SK-N-SH (cell line): ENCODE data around the gene ZNF81. TPM values are rescaled to one million over a fixed set of nuclear protein-coding genes. Genes with fewer than 3 reads are reported as not detected.

Source experiments
- CTCF ChIA-PET: fragments of 300-600, 350-600 bp; formaldehyde crosslinking; extraction: SDS; loops from one replicate; lab custom pipeline; 2021; lab: Yijun Ruan, JAX
- POLR2A ChIA-PET: fragments of 350-600 bp; sonication (Branson Sonifier 250); formaldehyde crosslinking; extraction: SDS; loops from one replicate; lab custom pipeline; 2020; ENCODE audit warnings: antibody characterized with exemption, inconsistent platforms; lab: Yijun Ruan, JAX
- DNase-seq: peaks from one replicate; pipeline ENCODE4 v3.0.0; 2012
- H2AFZ ChIP-seq: fragments of 200-600 bp; sonication (generic); 2 replicates; pipeline ENCODE4 v1.8.1; 2016; ENCODE audit warnings: antibody characterized with exemption, mild to moderate bottlenecking, low read depth
- H3F3A ChIP-seq: fragments of 200-600 bp; sonication (generic); replicated peaks from 2 replicates; pipeline ENCODE3; 2016; ENCODE audit warnings: antibody characterized with exemption, mild to moderate bottlenecking; ENCODE audit not compliant: insufficient read depth
- H3K27ac ChIP-seq, 2 experiments: fragments of 200-500 bp in 1 of 2; fragments of 200-600 bp in 1 of 2; sonication (Bioruptor generic) in 1 of 2; sonication (generic), shearing (Covaris generic) in 1 of 2; 2 replicates each; pipeline versions ENCODE4 v1.5.1 to v1.6.1; 2014 to 2016; ENCODE audit warnings: low read depth in 2 of 2, inconsistent platforms in 1 of 2, low read length in 1 of 2, mild to moderate bottlenecking in 1 of 2, mixed read lengths in 1 of 2
- H3K27me3 ChIP-seq: fragments of 200-600 bp; sonication (generic), shearing (Covaris generic); 2 replicates; pipeline ENCODE4 v1.6.1; 2016; ENCODE audit warnings: mixed run types; ENCODE audit not compliant: insufficient read depth
- H3K36me3 ChIP-seq, 2 experiments: fragments of 200-500 bp in 1 of 2; fragments of 200-600 bp in 1 of 2; sonication (Bioruptor generic) in 1 of 2; sonication (generic) in 1 of 2; replicated peaks in 1 of 2; 2 replicates each; pipeline versions ENCODE3 to v1.5.1; 2014 to 2016; ENCODE audit warnings: low read length in 1 of 2, mild to moderate bottlenecking in 1 of 2; ENCODE audit not compliant: insufficient read depth in 2 of 2, control insufficient read depth in 1 of 2
- H3K4me1 ChIP-seq, 2 experiments: fragments of 200-500 bp in 1 of 2; fragments of 200-600 bp in 1 of 2; sonication (Bioruptor generic) in 1 of 2; sonication (generic), shearing (Covaris generic) in 1 of 2; 2 replicates each; pipeline versions ENCODE4 v1.5.1 to v1.6.1; 2014 to 2016; ENCODE audit warnings: low read depth in 1 of 2, low read length in 1 of 2, mixed run types in 1 of 2; ENCODE audit not compliant: insufficient read depth in 2 of 2, control insufficient read depth in 1 of 2
- H3K4me2 ChIP-seq: fragments of 200-600 bp; sonication (generic), shearing (Covaris generic); 2 replicates; pipeline ENCODE4 v1.6.1; 2017; ENCODE audit warnings: mixed run types
- H3K4me3 ChIP-seq, 2 experiments: fragments of 200-500 bp in 1 of 2; fragments of 200-600 bp in 1 of 2; sonication (Bioruptor generic) in 1 of 2; sonication (generic), shearing (Covaris generic) in 1 of 2; 2 replicates each; pipeline versions ENCODE4 v1.5.1 to v1.8.1; 2014 to 2016; ENCODE audit warnings: low read depth in 2 of 2, inconsistent platforms in 1 of 2, low read length in 1 of 2, mild to moderate bottlenecking in 1 of 2, mixed read lengths in 1 of 2, moderate library complexity in 1 of 2
- H3K79me2 ChIP-seq: fragments of 200-600 bp; sonication (generic); 2 replicates; pipeline ENCODE4 v1.8.1; 2017; ENCODE audit warnings: mild to moderate bottlenecking; ENCODE audit not compliant: insufficient read depth
- H3K9ac ChIP-seq: fragments of 200-600 bp; sonication (generic); 2 replicates; pipeline ENCODE4 v1.6.1; 2017; ENCODE audit warnings: mixed run types
- H3K9me2 ChIP-seq: fragments of 200-600 bp; sonication (generic); 2 replicates; pipeline ENCODE4 v1.6.1; 2017; ENCODE audit warnings: mixed run types
- H3K9me3 ChIP-seq: fragments of 200-600 bp; sonication (generic); 2 replicates; pipeline ENCODE4 v1.6.1; 2017; ENCODE audit warnings: mixed run types, mild to moderate bottlenecking, moderate library complexity
- H4K20me1 ChIP-seq: fragments of 200-600 bp; sonication (generic); 2 replicates; pipeline ENCODE4 v1.6.1; 2017; ENCODE audit warnings: mild to moderate bottlenecking, mixed run types; ENCODE audit not compliant: insufficient read depth
- ELF1 ChIP-seq: IDR thresholded peaks from 2 replicates; pipeline ENCODE4 v1.4.0; 2012
- FOSL2 ChIP-seq: IDR thresholded peaks from 2 replicates; pipeline ENCODE4 v1.4.0; 2012; ENCODE audit warnings: low read depth, mild to moderate bottlenecking, moderate library complexity, borderline replicate concordance
- GABPA ChIP-seq: IDR thresholded peaks from 2 replicates; pipeline ENCODE4 v1.4.0; 2012; ENCODE audit warnings: low read depth, mild to moderate bottlenecking
- GATA2 ChIP-seq: sonication (generic); formaldehyde crosslinking; IDR thresholded peaks from 2 replicates; pipeline ENCODE4 v1.5.0; 2020; ENCODE audit warnings: mild to moderate bottlenecking, missing genetic modification reagents
- MXI1 ChIP-seq: IDR thresholded peaks from 2 replicates; pipeline ENCODE4 v1.6.1; 2012; ENCODE audit warnings: mild to moderate bottlenecking, low read depth, low read length, improper control_type of control experiment
- RXRA ChIP-seq: IDR thresholded peaks from 2 replicates; pipeline ENCODE4 v1.4.0; 2012; ENCODE audit warnings: low read depth, mild to moderate bottlenecking, borderline replicate concordance
- SMC3 ChIP-seq: IDR thresholded peaks from 2 replicates; pipeline ENCODE4 v1.6.1; 2012; ENCODE audit warnings: low read depth, low read length, improper control_type of control experiment
- TAF1 ChIP-seq: IDR thresholded peaks from 2 replicates; pipeline ENCODE4 v1.6.1; 2012; ENCODE audit warnings: low read depth, mild to moderate bottlenecking, low read length, moderate library complexity, borderline replicate concordance
- TEAD4 ChIP-seq: IDR thresholded peaks from 2 replicates; pipeline ENCODE4 v1.4.0; 2012; ENCODE audit warnings: mild to moderate bottlenecking, borderline replicate concordance; ENCODE audit not compliant: insufficient read depth
- WGBS: methylation state at CpG from one replicate; pipeline ENCODE4 v1.1.6; 2017; ENCODE audit warnings: low lambda C conversion rate; 5-methylcytosine and 5-hydroxymethylcytosine counted together
- polyA plus RNA-seq, 3 experiments: library from polyadenylated mRNA; depleted of rRNA; stranded (reverse); fragments of >200 nt; gene quantifications; 2 replicates each; pipeline ENCODE4 v1.2.3, GENCODE V29; 2012
- TF ChIP-seq, protein P1 (sequence below): IDR thresholded peaks from 2 replicates; pipeline ENCODE4; 2012
- TF ChIP-seq, protein P2 (sequence below): fragments of 150-350 bp; IDR thresholded peaks from 2 replicates; pipeline ENCODE4 v1.6.1; 2017; ENCODE audit warnings: antibody characterized with exemption, low read length, low read depth, borderline replicate concordance
- TF ChIP-seq, protein P3 (sequence below): fragments of 150-350 bp; IDR thresholded peaks from 2 replicates; pipeline ENCODE4 v1.6.1; 2016; ENCODE audit warnings: mild to moderate bottlenecking, low read depth, low read length

The ZNF81 gene
- polyA plus RNA-seq, 1 of the 3 experiments (the other 2 are of a cell fraction) = 3.5 TPM

GRCh38 chrX:47864300-47864699 is 27.6 kb downstream of the ZNF81 start:
- Histone ChIP-seq H2AFZ (no peak overlapping the region), H3K27ac (no peak overlapping the region)
- TF ChIP-seq ELF1 = no peak
- no peak for TF ChIP-seq MXI1
- TF ChIP-seq, protein P1, sequence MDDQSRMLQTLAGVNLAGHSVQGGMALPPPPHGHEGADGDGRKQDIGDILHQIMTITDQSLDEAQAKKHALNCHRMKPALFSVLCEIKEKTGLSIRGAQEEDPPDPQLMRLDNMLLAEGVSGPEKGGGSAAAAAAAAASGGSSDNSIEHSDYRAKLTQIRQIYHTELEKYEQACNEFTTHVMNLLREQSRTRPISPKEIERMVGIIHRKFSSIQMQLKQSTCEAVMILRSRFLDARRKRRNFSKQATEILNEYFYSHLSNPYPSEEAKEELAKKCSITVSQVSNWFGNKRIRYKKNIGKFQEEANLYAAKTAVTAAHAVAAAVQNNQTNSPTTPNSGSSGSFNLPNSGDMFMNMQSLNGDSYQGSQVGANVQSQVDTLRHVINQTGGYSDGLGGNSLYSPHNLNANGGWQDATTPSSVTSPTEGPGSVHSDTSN = no peak
- TF ChIP-seq RXRA = no peak
- TF ChIP-seq, all 33 proteins: peak for 0
- WGBS = 100% methylated on average over 3 of the region's 3 CpGs
- ChIA-PET POLR2A (no interaction called here), CTCF (interaction anchor here (0.7 to 1.3 kb wide), 4 partner anchors 11 to 163 kb away, joined by 3 to 8 read pairs (median 4); no protein-coding TSS in a partner anchor)
- no peaks in the 10 kb centered on the region for H3K9me2 ChIP-seq
- H3K4me1 ChIP-seq = no peaks in the 10 kb centered on the region
- H3K36me3 ChIP-seq = peaks cover 4 to 11% of the 10 kb centered on the region in 2 experiments
- H3K4me3 ChIP-seq = no peak overlapping the region
- no peak for DNase-seq
- H3K9ac ChIP-seq = no peak overlapping the region
- H3K4me2 ChIP-seq = no peak overlapping the region
- no peaks in the 10 kb centered on the region for H3K27me3 ChIP-seq
- H3K9me3 ChIP-seq = no peaks in the 10 kb centered on the region
- no peaks in the 10 kb centered on the region for H3K79me2 ChIP-seq
- no peaks in the 10 kb centered on the region for H3F3A ChIP-seq
- no peaks in the 10 kb centered on the region for H4K20me1 ChIP-seq

- H3K9me2 ChIP-seq = no peaks in the 10 kb centered on the region
- 100% methylated on average over 1 of the region's 1 CpG for WGBS
- H3K36me3 ChIP-seq = peaks cover 0 to 11% of the 10 kb centered on the region in 2 experiments
- no peaks in the 10 kb centered on the region for H3K4me1 ChIP-seq
- no peaks in the 10 kb centered on the region for H3F3A ChIP-seq
- H3K27me3 ChIP-seq = no peaks in the 10 kb centered on the region
- no peak overlapping the region for H3K4me2 ChIP-seq
- no peak overlapping the region for H2AFZ ChIP-seq
- H3K79me2 ChIP-seq = no peaks in the 10 kb centered on the region
- no peaks in the 10 kb centered on the region for H3K9me3 ChIP-seq
- POLR2A ChIA-PET = no interaction called here
- no peak overlapping the region for H3K27ac ChIP-seq
- TF ChIP-seq, protein P2, sequence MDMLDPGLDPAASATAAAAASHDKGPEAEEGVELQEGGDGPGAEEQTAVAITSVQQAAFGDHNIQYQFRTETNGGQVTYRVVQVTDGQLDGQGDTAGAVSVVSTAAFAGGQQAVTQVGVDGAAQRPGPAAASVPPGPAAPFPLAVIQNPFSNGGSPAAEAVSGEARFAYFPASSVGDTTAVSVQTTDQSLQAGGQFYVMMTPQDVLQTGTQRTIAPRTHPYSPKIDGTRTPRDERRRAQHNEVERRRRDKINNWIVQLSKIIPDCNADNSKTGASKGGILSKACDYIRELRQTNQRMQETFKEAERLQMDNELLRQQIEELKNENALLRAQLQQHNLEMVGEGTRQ = no peak
- TF ChIP-seq SMC3 (no peak), FOSL2 (no peak)
- H3K4me3 ChIP-seq = no peak overlapping the region
- DNase-seq = no peak
- H4K20me1 ChIP-seq = no peaks in the 10 kb centered on the region
- CTCF ChIA-PET = interaction anchor here (0.7 to 1.3 kb wide), 3 partner anchors 11 to 162 kb away, joined by 3 to 8 read pairs (median 3); no protein-coding TSS in a partner anchor
- H3K9ac ChIP-seq = no peak overlapping the region
Measured at GRCh38 chrX:47864785-47865184, 28.1 kb downstream of the ZNF81 start.

DNA sequence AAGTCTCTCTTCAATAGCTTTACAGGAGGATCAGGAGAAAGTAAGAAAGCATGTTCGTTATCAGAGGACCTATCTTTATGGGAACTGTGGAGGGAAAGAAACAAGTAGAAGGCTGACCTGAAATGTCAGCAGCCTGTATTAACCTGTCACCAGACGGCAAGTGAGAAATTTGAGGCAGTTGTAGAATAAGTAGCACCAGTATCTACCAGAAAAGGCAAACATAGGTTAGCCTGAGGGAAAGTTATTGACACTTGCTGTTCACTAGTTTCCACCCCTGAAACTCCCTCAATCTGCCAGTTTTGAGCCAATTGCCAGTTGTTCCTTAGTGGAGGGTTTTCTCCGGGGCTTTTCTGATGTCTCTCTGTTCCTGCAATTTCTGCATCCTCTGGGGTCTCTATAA is 36.4 kb downstream of the ZNF81 start:
- 89% methylated on average over 3 of the region's 3 CpGs for WGBS
- Histone ChIP-seq H4K20me1 (no peaks in the 10 kb centered on the region), H3K9ac (no peak overlapping the region), H3K9me3 (no peaks in the 10 kb centered on the region)
- DNase-seq = no peak
- POLR2A ChIA-PET = no interaction called here
- TF ChIP-seq, protein P3, sequence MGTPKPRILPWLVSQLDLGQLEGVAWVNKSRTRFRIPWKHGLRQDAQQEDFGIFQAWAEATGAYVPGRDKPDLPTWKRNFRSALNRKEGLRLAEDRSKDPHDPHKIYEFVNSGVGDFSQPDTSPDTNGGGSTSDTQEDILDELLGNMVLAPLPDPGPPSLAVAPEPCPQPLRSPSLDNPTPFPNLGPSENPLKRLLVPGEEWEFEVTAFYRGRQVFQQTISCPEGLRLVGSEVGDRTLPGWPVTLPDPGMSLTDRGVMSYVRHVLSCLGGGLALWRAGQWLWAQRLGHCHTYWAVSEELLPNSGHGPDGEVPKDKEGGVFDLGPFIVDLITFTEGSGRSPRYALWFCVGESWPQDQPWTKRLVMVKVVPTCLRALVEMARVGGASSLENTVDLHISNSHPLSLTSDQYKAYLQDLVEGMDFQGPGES = no peak
- TF ChIP-seq TAF1 (no peak), ELF1 (no peak), TEAD4 (no peak), GATA2 (CRISPR knock-in tag) (no peak), GABPA (no peak)
- TF ChIP-seq, all 33 proteins: peak for 0
- Histone ChIP-seq H3K9me2 (no peaks in the 10 kb centered on the region), H3K36me3 (peaks cover 0 to 20% of the 10 kb centered on the region in 2 experiments), H3F3A (no peaks in the 10 kb centered on the region), H3K79me2 (no peaks in the 10 kb centered on the region), H3K4me1 (no peaks in the 10 kb centered on the region), H3K27me3 (no peaks in the 10 kb centered on the region), H2AFZ (no peak overlapping the region), H3K27ac (no peak overlapping the region), H3K4me3 (no peak overlapping the region), H3K4me2 (no peak overlapping the region)
- CTCF ChIA-PET = no interaction called here
